GM21367 (cell line): ENCODE results near the gene NSF.
A peak's percentile ranks its signal among the peaks of the same experiment; 100 is the strongest.
"Not testable (repeated sequence)": the region's sequence is repeated elsewhere in the genome, so short reads cannot be mapped to it uniquely, and the experiment has no call there.

Experiments
- ATAC-seq: cut with Tn5 transposase; IDR thresholded peaks from one replicate; pipeline ENCODE4 v1.9.1; 2021; ENCODE audit not compliant: unreplicated experiment

NSF gene

GRCh38 chr17:46628753-46629436 lies 38.4 kb downstream of the NSF start:
- not testable (repeated sequence) for ATAC-seq

- ATAC-seq = not testable (repeated sequence)
These were observed 41.7 kb downstream of the NSF start for GRCh38 chr17:46632146-46632545.

DNA sequence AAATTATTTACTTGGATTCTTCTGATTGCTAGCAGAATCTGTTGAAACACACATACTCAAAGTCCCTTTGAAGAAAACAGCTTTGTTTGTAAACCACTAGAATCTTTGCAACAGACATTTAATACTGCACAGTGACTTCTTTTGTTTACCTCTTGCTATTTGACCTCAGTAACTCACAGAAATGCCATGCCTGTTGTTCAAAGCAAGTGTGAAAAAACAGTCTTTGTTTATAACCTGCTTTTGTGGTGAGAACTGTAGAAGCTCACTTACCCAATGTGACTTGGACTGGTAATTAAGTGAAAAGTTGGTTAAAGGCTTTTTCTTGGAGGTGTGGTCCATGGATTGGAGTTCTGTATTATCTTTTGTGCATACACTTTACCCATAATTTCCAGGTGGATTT lies 44.4 kb downstream of the NSF start:
- not testable (repeated sequence) for ATAC-seq

- ATAC-seq = not testable (repeated sequence)
These were observed 51.6 kb downstream of the NSF start for GRCh38 chr17:46641861-46642656.

DNA sequence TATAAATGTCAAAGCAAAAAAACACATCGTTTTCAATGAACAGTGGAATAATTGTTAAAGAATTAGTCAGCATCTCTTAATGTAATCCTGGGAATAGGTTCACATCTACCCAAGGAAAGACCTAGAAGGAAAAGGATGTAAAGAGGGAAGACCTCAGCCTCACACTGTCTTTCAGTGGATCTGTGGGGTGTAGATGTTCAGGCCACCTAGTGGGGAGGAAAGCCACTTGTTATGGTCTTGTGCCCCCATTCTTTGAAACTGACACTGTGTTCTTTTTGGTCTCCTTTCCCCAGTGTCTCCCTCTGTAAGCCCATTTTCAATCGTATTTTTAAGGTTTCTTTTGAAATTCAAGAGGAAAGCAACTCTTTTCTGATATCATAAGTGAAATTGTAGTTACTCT lies 56.8 kb downstream of the NSF start:
- not testable (repeated sequence) for ATAC-seq

DNA sequence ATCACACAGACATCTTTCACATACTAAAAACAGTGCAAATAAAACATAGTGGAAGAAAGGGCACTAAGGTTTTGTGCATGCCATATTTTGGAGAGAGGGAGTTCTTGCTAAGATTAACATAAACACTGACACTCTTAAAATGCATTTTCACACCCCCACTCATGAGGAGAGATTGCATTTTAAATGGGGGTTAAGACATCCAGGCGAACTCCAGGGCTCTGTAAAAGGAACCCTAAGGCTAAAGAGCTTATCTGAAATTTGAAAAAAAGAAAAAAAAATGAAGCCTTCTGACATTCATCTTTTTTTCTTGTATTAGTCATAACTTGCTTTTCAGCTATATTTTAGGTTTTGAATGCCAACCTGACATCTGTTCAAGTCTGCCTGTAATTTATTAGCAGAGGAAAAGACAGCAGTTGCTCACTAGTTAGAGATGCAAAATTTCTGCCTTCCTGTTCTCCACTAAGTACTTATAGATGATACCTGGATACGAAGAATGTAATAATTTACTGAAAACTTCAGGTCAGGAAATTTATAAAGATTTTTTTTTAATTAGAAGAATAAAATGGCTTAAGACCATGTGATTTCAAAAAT lies 57.3 kb downstream of the NSF start:
- ATAC-seq = not testable (repeated sequence)

DNA sequence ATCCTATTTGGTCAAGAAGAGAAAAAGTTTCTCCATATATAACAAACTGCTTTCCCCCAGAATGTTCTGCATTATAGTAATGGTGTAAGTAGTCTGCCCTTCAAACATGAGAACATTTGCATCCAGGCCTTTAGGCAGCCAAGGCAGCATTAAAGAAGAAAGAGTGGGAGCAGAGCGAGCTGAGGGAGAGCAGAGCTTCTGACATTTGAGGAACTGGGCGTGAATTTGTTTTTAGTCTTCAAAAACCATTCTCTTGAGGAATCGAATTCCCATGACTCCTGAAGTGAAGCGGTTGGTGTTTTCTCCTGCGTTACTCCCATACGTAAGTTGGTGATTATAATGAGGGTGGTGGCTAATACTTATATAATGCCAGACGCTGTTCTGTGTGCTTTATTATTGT lies 58.8 kb downstream of the NSF start:
- ATAC-seq = not testable (repeated sequence)

DNA sequence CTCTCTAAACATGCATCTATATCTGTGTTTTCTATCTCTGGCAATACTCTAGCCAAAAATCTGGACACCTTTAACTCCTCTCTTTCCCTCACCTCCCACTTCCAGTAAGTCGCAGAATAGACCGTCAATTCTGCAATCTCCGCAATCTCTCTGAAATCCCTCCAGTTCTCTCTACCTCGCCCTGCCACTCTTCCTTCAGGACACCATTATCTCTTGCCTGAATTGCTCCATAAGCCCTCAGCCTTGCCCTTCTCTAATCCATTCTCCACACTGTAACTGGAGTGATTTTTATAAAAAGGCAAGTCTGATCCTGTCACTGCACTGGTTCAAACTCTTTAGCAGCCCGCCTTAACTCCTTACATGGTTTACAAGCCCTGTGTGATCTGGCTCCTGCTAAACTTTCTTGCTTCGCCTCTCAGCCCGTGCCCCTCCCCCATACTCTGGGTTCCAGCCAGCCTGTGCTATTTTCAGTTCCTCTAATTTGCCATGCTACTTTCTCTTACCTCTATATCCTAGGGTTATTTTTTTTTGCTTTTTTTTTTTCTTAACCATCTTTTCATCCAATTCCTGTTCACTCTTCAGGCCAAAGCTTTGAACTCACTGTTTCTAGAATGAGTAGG lies 61.7 kb downstream of the NSF start:
- peak; percentile 75 for ATAC-seq

DNA sequence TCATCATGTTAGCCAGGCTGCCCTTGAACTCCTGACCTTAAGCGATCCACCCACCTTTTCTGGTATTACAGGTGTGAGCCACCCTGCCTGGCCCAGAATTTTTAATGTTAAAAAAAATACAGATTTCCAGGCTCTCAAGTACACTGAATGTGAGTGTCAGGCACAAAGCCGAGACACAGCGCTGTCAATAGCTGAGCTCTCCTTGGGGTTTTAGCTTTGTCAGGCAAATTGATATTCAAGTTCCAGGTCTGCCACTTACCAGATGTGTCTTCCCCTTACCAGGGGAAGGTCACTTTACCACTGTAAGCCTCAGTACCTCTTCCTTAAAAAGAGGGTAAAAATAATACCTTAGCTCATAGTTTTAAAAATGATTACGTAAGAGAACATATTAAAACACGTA lies 67.8 kb downstream of the NSF start:
- ATAC-seq = not testable (repeated sequence)

GRCh38 chr17:46659702-46660101 lies 69.2 kb downstream of the NSF start:
- not testable (repeated sequence) for ATAC-seq

GRCh38 chr17:46663123-46663522 lies 72.7 kb downstream of the NSF start:
- ATAC-seq = not testable (repeated sequence)

DNA sequence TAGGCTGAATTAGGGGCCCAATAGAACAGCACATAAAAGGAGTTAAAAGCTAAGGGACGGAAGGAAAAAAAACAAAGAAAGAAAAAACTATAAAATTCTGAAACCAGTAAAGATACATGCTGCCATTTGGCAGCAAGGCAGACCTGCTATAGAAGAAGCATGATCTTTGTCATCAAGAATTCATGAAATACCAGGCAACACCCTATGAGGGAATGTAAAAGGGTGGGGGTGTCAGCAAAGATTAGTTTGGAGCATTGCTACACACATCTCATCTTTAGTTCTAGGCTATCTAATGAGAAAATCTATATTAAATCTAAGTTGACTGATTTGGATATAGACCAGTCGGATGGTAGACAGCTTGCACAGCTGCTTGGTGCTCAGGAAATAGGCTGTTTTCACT lies 73.1 kb downstream of the NSF start:
- not testable (repeated sequence) for ATAC-seq

DNA sequence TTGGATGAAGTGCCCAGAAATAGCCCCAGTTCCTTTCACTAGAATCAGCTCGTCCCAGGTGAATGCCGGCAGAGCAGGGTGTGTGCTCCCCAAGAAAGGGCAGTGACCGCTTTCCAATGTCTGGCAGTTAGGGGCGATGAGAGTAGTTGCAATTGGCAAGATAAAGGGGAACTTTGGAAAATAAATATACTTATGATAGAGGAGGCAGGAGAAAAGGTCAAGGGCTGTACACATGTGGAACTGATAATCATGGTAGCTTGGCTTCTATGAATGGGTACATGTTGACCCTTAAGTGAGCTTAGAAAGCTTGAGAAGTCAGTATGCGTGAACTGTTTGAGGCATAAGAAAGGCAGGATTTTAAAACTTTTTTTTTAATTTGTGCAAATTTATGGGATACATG lies 75.5 kb downstream of the NSF start:
- ATAC-seq = not testable (repeated sequence)

GRCh38 chr17:46670789-46671188 lies 80.3 kb downstream of the NSF start:
- not testable (repeated sequence) for ATAC-seq

GRCh38 chr17:46672777-46673176 lies 82.3 kb downstream of the NSF start:
- ATAC-seq = not testable (repeated sequence)

GRCh38 chr17:46677819-46678218 lies 87.3 kb downstream of the NSF start:
- ATAC-seq = not testable (repeated sequence)

DNA sequence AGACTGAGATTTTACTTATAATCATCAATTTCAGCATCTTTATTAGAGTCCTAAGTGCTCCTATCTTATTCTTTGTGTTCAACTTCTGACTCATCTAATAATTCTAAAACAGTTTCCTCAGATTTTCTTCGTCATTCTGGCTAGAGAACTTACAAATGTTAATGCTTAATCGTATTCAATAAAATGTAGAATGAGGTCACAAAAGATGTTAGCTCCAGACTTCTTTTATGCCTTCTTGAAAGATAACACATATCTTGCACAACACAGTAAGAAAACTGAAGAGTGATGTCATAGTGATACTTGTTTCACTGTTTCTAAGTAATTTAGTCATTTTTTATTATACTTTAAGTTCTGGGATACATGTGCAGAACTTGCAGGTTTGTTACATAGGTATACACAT lies 93.2 kb downstream of the NSF start:
- ATAC-seq = not testable (repeated sequence)

DNA sequence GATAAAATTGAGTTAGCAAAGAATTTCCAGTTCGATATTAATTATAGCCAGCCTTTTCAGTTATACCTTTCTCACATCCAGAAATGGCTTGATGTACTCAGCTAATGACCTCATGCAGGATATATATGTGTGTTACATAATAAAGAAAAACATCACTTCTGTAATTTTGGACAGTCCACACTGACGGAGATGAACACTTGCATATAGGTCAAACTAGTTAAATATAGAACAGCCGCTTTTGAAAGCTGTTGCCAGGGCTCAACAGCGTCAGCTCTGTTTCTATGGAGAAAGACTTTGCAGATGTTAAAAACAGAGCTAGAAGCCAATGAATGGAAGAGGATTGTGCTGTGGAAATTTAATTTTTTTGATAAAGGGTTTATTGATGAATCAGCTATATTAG lies 94.8 kb downstream of the NSF start:
- ATAC-seq = not testable (repeated sequence)

- ATAC-seq = not testable (repeated sequence)
These were observed 101.7 kb downstream of the NSF start for GRCh38 chr17:46692196-46692595.

- not testable (repeated sequence) for ATAC-seq
These were observed 102.8 kb downstream of the NSF start for GRCh38 chr17:46693283-46693682.

DNA sequence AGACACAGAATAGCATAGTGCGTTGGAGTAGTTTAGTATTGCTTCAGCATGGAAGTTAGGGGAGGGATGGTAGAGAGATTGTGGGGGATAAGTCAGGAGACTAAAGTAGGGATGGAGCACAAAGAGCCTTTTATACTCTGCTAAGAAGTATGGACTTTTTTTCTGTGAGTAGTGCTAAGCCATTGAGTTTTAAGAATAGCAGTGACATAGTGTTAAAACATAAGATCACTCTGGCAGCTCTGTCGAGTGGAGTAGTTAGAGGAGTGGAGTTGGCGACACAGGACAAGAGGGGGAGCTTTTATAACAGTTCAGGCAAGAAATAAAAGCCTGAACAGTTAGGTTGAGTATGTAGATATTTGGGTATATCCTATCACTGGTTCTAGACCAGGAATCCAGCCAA lies 106.1 kb downstream of the NSF start:
- ATAC-seq = not testable (repeated sequence)
